Measurements from ENCODE around the gene OR2W1.
A peak's percentile ranks its signal among the peaks of the same experiment; 100 is the strongest.

OR2W1 gene

GRCh38 chr6:29045075-29045474 lies at the start of gene OR2W1:
TSS of gene OR2W1 (minus strand) at chr6:29045175. CDS start at chr6:29045175, 0 bp downstream.
- no peak for DNase-seq
- intact Hi-C loops (cut with DNase I): no loop called here

- no peak for DNase-seq
- intact Hi-C loops (cut with DNase I): no loop called here
Observed at GRCh38 chr6:29092957-29093356, 48.0 kb upstream of the OR2W1 start.

- no peak for DNase-seq
- intact Hi-C loops (cut with DNase I): no loop called here
Observed at GRCh38 chr6:29087213-29087612, 42.2 kb upstream of the OR2W1 start, which contains the start of gene OR2B3. TSS of gene OR2B3 (minus strand) at chr6:29087313. CDS start at chr6:29087248, 65 bp downstream.

GRCh38 chr6:29082457-29082856 lies 37.5 kb upstream of the OR2W1 start:
- peak in 2 of 10 donors; percentile 59 to 63 for DNase-seq
- intact Hi-C loops (cut with DNase I): no loop called here

- DNase-seq: no peak
- intact Hi-C loops (cut with DNase I): no loop called here
Observed at GRCh38 chr6:29081312-29081711, 36.3 kb upstream of the OR2W1 start.

GRCh38 chr6:29079203-29079602 lies 34.2 kb upstream of the OR2W1 start:
- no peak for DNase-seq
- intact Hi-C loops (cut with DNase I): no loop called here

- intact Hi-C loops (cut with DNase I): no loop called here
- DNase-seq: no peak
Observed at GRCh38 chr6:29071831-29072723, 27.1 kb upstream of the OR2W1 start.

GRCh38 chr6:29051680-29052079 lies 6.7 kb upstream of the OR2W1 start:
- DNase-seq: no peak
- intact Hi-C loops (cut with DNase I): no loop called here

GRCh38 chr6:29035951-29036350 lies 9.0 kb downstream of the OR2W1 start:
- intact Hi-C loops (cut with DNase I): no loop called here
- peak in 3 of 10 donors; percentile 59 to 67 (median 60) for DNase-seq

- peak in 1 of 10 donors; percentile 66 for DNase-seq
- intact Hi-C loops (cut with DNase I): no loop called here
Observed at GRCh38 chr6:29028821-29029220, 16.2 kb downstream of the OR2W1 start.

GRCh38 chr6:29025927-29026585 lies 18.9 kb downstream of the OR2W1 start:
- intact Hi-C loops (cut with DNase I): no loop called here
- no peak for DNase-seq

- intact Hi-C loops (cut with DNase I): no loop called here
- no peak for DNase-seq
Observed at GRCh38 chr6:29021434-29021833, 23.5 kb downstream of the OR2W1 start.

- DNase-seq: no peak
- intact Hi-C loops (cut with DNase I): loop anchor here (5.0 kb wide), 1 partner anchor 37 kb away; no protein-coding TSS in a partner anchor
Observed at GRCh38 chr6:29019629-29020028, 25.3 kb downstream of the OR2W1 start.

GRCh38 chr6:29017428-29017802 lies 27.6 kb downstream of the OR2W1 start:
- intact Hi-C loops (cut with DNase I): loop anchor here (1.0 to 5.0 kb wide), 3 partner anchors 35 to 331 kb away; no protein-coding TSS in a partner anchor
- DNase-seq: no peak

- intact Hi-C loops (cut with DNase I): loop anchor here (1.0 to 5.0 kb wide), 3 partner anchors 34 to 330 kb away; no protein-coding TSS in a partner anchor
- peak; percentile 39 to 93 (median 77) for DNase-seq
Observed at GRCh38 chr6:29016559-29017427, 28.2 kb downstream of the OR2W1 start.

GRCh38 chr6:29014729-29015608 lies 30.0 kb downstream of the OR2W1 start:
- peak in 2 of 10 donors; percentile 77 to 81 for DNase-seq
- intact Hi-C loops (cut with DNase I): loop anchor here (5.0 kb wide), 1 partner anchor 33 kb away; no protein-coding TSS in a partner anchor

GRCh38 chr6:29011276-29011734 lies 33.7 kb downstream of the OR2W1 start:
- intact Hi-C loops (cut with DNase I): no loop called here
- peak in 4 of 10 donors; percentile 18 to 86 (median 50) for DNase-seq

- no peak for DNase-seq
- intact Hi-C loops (cut with DNase I): no loop called here
Observed at GRCh38 chr6:29009358-29009757, 35.6 kb downstream of the OR2W1 start.

- intact Hi-C loops (cut with DNase I): no loop called here
- DNase-seq: no peak
Observed at GRCh38 chr6:29008089-29008488, 36.9 kb downstream of the OR2W1 start.
